ENCODE results near the gene RNF123.
"Not testable (repeated sequence)": the region's sequence is repeated elsewhere in the genome, so short reads cannot be mapped to it uniquely, and the experiment has no call there.

Gene RNF123

DNA sequence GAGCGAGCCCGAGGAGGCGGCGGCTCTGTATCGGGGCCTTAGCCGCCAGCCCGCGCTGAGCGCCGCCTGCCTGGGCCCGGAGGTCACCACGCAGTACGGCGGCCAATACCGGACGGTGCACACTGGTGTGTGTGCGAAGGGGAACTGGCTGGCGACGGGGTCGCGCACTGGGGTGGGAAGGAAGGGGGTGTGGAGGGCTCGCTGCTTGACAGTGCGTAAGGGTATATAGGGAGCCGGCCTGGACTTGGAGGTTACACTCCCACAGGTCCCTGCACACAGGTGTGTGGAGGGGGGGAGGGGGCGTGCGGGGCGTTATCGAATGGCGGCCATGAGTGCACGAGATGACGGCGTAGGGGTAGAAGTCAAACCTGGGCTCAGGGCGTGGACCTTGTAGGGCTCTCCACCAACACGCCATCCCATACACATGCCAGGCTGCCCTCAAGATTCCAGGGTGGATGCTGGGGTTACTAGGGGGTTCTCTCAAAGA is 14.8 kb upstream of the RNF123 start:
- H3K4me3 ChIP-seq (ENCODE audit: low read depth, low read length), result peak overlapping the region; percentile 78
- no peak for DNase-seq (ENCODE audit: low read depth)

DNA sequence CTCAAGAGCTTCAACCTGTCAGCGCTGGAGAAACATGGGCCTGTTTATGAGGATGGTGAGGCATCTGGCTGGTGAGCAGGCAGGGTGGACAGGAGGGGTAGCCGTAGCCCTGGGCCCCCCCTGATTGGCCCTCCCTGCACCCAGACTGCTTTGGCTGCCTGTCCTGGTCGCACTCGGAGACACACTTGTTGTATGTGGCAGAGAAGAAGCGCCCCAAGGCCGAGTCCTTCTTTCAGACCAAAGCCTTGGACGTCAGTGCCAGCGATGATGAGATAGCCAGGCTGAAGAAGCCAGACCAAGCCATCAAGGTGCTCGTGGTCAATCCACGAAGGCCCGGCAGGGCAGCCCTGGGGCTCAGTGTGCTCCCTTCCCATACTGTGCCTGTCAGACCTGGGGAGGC is 13.4 kb upstream of the RNF123 start:
- H3K4me3 ChIP-seq (ENCODE audit: low read depth, low read length), result no peak overlapping the region
- DNase-seq (ENCODE audit: low read depth), result no peak

DNA sequence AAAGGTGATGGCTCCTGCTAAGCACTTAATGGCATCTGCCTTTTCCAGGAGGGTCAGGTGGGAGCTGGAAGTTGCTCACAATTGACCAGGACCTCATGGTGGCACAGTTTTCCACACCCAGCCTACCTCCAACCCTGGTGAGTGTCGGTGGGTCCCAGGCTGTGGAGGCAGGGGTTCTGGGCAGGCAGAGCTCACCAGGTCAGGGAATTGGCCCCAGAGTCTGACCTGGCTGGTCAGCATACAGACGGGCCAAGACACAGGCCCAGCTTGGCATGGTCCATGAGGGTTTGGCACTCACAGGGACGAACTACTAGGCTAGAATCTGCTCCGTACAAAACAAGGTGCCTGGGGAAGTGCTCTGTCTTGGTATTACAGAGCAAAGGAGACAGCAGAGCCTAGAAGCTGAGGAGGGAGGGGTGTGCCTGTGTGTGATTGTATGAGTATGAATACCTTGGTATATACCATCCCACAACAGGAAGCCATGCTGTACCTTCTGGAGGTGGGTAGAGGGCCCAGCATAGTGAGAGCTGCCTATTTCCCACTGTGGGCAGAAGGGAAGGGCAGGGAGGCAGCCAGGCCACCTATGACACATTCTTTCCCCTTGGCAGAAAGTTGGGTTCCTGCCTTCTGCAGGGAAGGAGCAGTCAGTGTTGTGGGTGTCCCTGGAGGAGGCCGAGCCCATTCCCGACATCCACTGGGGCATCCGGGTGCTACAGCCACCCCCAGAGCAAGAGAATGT is 8.7 kb upstream of the RNF123 start:
- no peak for DNase-seq (ENCODE audit: low read depth)
- no peak overlapping the region for H3K4me3 ChIP-seq (ENCODE audit: low read depth, low read length)

DNA sequence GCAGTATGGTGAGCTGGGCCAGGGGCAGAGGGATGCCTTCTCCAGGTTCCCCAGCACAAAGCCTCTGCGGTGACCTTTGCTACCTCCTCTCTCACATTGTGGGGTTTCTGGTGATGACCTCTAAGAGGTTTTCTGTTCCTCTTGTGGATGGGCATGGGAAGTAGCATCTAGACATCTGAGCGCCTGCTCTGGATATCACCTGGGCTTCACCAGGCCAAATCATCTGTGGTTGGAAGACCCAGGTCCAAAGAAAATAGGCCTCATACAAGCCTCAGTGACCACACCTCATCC is 8.2 kb upstream of the RNF123 start:
- no peak overlapping the region for H3K4me3 ChIP-seq (ENCODE audit: low read depth, low read length)
- no peak for DNase-seq (ENCODE audit: low read depth)

DNA sequence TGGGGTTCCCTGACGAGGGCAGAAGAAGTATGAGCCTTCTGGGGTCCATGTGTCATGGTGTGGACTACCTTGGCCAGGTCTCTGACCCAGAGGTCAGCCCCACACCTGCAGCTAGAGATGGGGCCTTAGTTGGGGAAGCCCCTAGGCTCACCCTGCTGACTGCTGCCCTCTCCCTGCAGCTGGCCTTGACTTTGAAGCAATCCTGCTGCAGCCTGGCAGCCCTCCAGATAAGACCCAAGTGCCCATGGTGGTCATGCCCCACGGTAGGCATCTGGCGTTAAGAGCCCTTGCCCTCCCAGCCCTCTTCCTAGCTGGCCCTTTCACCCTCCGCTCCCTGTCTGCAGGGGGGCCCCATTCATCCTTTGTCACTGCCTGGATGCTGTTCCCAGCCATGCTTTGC is 7.8 kb upstream of the RNF123 start:
- no peak for DNase-seq (ENCODE audit: low read depth)
- H3K4me3 ChIP-seq (ENCODE audit: low read depth, low read length), result no peak overlapping the region

DNA sequence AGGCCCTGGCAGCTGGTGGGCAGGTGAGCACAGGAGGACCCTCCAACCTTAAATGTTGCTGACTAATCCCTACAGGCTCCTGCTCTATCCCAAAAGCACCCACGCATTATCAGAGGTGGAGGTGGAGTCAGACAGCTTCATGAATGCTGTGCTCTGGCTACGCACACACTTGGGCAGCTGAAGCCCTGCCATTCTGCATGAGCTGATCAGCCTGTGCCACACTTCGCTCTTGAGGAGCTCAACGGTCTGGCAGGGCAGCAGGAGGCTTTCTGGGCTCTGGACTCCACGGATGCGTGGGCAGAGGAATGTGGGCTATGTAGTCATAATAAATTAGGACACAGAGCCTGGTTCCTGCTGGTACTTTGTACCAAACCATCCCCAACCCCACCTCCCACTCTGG is 6.2 kb upstream of the RNF123 start:
- no peak overlapping the region for H3K4me3 ChIP-seq (ENCODE audit: low read depth, low read length)
- no peak for DNase-seq (ENCODE audit: low read depth)

DNA sequence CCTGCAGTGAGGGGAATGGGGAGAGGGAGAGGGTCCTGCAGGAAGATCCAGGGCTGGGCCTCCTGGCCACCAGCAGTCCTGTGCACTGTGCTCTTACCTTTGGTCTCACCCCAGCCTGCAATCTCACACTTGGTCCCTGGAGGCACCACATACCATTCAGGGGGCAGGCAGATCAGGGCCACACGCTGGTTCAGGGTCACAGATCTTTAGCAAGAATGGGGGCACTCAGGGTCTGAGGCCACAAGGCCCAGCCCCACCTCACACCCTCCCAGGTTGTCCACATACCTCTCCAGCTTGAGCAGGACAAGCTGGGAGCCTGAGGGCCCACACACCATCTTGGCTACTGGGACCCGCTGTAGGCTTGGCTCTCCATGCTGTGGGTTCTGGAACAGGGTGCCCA is 4.9 kb upstream of the RNF123 start:
- DNase-seq (ENCODE audit: low read depth); H3K4me3 ChIP-seq (ENCODE audit: low read depth, low read length): not testable (repeated sequence)

DNA sequence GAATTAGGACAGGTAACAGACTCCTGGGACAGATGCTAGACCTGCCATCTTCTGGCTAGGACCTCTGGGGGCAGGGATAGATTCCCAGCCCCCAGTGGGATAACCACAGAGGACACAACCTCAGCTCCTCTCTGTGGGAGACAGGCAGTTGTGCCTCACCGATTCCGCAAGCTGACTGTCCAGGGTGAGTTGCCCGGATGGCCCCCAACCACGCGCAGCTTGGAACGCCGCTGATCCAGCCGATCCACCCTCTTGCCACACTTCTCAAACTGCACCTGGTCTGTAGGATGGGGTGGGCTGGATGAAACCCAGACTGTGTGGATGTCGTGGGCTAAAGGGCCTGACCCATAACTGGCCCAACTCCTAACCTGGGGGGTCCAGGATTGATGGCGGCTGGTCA is 4.3 kb upstream of the RNF123 start:
- not testable (repeated sequence) for H3K4me3 ChIP-seq (ENCODE audit: low read depth, low read length)

DNA sequence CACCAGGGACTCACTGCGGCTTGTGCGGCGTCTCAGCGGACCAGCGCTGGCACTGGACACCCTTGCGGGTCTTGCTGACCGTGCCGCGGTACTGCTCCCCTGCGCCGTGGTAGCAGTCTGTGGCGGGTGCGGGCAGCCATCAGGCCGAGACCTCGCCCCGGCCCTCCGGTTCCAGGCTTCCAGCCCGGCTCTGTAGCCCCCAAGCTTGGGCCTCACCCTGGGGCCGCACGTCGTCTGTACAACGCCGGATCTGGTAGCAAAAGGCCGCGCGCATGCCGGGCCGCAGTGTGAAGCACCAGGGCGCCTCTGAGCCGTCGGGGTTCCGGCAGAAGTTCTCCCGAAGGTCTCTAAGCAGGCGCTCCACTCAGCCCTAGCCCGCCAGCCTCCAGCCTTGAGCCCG is 3.5 kb upstream of the RNF123 start:
- H3K4me3 ChIP-seq (ENCODE audit: low read depth, low read length); DNase-seq (ENCODE audit: low read depth): not testable (repeated sequence)

More for the DNA sequence above, 4.3 kb upstream of the RNF123 start:
- not testable (repeated sequence) for DNase-seq (ENCODE audit: low read depth)

DNA sequence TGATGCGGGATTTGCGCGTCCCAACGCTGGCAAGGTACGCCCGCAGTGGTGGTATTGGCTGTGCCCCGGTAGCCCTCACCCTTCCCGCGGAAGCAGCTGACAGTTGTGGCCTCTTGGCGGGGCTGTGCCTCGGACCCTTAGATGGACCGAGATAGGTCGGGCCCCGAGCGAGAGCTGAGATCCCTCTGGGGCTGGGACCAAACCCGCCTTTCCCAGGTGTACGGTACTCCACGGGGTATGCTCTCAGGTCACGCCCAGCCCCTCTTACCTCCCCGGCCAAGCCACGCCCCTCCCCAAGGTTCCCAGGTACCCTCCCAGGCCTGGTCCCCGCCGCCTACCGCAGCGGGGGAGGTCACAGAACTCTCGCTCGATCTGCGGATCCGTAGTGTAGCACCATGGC is 3.0 kb upstream of the RNF123 start:
- peak overlapping the region; percentile 35 for H3K4me3 ChIP-seq (ENCODE audit: low read depth, low read length)
- DNase-seq (ENCODE audit: low read depth), result not testable (repeated sequence)

DNA sequence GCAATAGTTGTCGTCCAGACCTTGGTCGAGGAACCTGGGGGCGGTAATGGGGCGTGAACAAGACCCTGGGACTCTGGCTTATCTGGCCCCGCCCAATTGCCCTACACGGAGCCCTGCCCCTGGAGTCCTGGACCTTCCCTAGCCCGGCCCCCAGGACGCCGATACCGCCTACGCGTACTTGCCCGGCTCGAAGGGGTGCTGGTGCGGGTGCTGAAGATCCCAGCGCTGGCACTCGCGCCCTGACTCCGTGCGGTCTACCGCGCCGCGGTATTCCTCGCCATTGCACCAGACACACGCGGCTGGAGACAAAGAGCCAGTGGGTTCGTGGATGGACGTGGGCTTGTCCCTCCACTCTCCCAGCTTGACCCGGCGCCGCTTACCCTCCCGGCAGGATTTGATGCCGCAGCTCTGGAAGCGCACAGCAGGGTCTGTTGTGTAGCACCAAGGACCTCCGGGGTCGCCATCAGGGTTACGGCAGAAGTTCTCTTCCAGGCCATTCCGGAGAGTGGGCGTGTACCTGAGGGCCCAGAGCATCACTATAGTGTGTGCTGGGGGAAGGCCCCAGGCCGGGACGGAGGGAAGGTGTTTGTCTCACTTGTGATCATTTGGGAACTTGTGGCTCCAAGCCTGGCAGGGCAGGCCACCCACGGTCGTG is 2.5 kb upstream of the RNF123 start:
- peak; percentile 20 for DNase-seq (ENCODE audit: low read depth)
- peak overlapping the region; percentile 35 for H3K4me3 ChIP-seq (ENCODE audit: low read depth, low read length)

DNA sequence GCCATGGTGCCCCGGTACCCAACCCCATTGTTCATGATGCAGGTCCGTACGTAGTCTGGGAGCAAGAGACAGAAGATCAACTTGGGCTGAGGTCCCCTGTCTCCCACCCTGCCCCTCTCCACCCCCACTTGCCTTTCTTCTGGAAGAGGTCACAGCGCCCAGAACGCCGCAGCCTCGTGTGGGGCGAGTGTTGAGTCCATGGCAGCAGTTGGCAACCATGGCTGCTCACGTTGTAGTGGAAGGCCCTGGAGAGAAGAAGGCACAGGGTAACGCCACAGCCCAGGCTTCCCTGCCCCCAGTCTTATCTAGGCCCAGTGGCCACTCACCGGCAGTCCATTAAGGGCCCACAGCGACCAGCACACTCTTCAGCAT is 1.9 kb upstream of the RNF123 start:
- not testable (repeated sequence) for H3K4me3 ChIP-seq (ENCODE audit: low read depth, low read length); DNase-seq (ENCODE audit: low read depth)

DNA sequence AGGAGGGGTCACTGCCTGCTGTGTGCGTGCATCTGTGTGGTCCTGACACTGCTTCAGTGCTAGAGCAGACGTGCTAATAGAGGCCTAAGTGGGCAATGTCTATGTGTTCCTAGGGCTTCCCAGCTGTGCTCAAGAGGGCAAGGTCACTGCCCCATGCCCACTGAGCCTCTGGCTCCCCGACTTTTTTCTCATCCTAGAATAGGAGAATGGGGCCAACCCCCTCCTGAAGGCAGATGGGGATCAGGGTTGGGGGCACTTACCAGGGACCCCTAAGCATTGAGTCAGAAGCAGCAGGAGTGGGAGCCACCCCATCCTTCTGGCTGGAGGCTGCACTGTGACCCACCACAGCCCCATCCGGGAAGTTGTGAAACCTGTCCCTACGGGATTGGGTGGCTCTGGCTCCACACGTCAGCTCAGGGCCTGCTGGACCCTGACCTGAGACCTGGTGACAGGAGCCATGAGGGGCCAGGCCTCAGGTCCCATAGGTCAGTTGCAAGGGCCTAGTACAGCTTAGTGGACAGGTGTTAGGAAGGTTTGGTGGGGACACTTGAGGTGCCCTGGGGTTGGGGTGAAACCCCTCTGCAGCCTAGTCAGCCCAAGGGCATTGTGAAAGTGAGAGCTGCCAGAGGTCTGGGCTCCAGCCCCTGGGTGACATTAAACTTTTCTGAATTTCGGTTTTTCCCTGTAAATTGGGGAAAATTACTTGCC is 865 bp upstream of the RNF123 start:
- DNase-seq (ENCODE audit: low read depth), result not testable (repeated sequence)
- peak overlapping the region; percentile 95 for H3K4me3 ChIP-seq (ENCODE audit: low read depth, low read length)

DNA sequence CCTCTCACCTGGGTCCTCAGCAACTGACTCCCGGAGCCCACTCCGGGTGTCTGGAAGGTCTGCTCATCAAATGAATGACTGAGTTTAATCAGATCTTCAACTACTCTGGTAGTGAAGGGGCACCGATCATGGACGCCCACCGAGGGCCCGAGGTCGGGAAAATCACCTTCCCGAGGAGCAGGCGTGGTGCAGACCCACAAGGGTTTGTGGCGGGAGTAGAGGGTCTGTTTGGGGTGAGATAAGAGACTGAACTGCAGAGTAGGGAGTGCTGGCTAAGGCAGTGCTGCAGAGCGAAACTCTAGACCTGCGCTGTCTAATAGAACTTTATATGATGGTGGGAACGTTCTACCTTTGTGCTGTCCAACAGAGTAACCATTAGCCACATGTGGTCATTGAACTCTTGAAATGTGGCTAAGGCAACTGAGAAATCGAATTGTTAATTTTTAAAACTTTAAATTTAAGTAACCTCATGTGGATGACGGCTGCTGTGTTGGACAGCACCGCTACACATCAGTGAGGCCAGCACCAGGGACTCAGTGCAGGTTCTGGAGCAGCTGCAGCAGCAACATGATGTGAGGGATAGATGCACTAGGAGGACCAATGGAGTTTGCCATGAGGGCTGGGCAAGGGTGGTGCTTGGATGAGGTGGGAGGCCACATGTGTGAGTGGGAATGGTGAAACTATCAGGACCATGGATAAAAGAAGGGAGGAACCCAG is 709 bp downstream of the RNF123 start:
- peak overlapping the region; percentile 95 for H3K4me3 ChIP-seq (ENCODE audit: low read depth, low read length)
- DNase-seq (ENCODE audit: low read depth), result not testable (repeated sequence)

DNA sequence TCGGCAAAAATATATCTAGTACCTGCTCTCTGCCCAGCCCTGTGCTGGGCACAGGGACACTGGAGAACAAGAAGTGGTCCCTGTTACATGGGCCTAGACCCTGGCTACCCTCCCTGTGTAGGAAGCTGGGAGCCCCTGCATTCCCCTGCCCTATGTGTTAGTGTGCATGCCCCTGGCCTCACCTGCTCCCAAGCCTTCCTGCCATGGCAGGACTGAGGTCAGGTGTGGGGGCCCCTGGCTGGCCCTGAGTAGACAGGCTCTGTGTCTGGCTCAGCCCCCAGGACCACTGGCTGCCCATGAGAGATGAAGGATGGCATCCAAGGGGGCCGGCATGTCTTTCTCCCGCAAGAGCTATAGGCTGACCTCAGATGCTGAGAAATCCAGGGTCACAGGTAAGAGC is 1.5 kb downstream of the RNF123 start:
- H3K4me3 ChIP-seq (ENCODE audit: low read depth, low read length); DNase-seq (ENCODE audit: low read depth): not testable (repeated sequence)

DNA sequence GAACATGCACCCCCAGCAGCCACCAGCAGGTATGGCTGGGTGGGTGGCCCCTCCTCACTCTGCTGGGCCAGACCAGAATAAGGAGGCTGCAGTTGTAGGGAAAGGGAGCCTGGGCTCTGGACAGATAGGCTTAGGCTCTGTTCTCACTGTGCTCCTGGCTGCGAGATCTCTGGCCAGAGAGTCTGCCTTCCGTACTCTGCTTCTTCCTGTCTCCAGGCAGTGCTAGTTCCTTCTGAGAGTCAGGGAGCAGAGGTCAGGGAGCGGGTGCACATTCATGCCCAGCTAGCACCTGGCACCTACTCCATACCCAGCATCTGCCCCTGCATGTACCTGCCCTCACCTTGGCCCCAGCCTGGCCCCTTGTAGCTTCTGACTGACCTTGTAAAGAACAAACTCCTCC is 2.1 kb downstream of the RNF123 start:
- DNase-seq (ENCODE audit: low read depth); H3K4me3 ChIP-seq (ENCODE audit: low read depth, low read length): not testable (repeated sequence)

DNA sequence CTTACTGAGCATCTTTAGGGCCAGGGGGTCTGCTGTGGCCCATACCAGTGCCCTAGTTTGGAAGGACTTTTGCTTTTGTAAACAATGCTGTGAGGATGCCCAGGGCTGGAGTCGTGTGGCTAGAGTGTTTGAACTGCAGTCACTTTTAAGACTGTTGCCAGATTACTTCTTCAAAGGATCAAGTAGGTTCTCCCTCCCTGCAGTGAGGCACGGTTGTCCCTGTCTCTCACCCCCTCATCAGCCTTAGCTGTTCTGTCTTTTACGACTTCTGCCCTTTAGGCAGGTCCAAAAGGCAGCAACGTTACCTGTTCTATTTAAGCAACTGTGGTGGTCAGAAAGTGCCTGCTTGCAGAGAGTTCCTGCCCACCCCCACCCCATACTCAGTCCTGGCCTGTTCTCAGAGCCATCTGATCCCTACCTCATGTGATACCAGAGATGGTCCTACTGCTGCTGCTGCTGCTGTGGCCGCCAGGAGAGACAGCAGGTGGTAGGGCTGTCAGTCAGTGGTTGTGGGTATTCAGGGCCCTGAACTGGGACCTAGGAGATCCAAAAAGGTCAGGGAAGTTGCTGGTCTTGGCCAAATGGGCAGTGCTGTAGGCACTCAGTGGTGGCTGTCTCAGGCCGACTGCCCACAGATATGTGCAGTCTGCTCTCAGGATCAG is 5.2 kb downstream of the RNF123 start:
- not testable (repeated sequence) for DNase-seq (ENCODE audit: low read depth); H3K4me3 ChIP-seq (ENCODE audit: low read depth, low read length)

DNA sequence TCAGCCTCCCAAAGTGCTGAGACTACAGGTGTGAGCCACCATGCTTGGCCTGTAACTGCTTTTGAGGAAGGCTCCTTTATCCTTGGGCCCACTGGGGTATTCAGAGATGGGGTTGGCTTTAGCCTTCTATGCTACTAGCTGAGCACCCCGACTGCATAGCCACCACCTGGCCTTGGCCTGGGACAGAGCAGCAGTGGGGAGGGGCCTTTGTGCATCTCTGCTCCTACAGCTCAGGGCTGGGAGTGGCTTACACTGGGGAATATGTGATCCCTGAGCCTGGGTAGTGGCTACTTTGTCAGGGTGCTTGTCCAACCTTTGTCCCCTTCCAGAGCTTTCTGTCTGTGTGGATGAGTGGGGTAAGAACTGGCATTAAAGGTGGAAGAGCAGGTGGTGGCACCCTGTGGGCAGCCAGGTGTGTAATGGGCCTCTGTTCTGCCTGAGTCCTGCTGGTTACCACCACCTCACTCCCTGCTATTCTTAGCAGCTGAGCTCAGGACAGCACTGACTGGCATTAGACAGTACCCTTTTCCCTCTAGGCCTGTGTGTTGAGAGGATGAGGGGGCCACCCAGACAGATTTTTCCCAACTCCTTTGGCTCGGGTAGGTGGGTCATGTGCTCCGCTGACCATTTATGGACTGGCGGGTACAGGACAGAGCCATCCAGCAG is 6.1 kb downstream of the RNF123 start:
- not testable (repeated sequence) for H3K4me3 ChIP-seq (ENCODE audit: low read depth, low read length); DNase-seq (ENCODE audit: low read depth)

Measured in skeletal muscle cell (primary cell).